HG03045 (cell line): ENCODE data around the gene ATP6V1D.
A peak's percentile ranks its signal among the peaks of the same experiment; 100 is the strongest.
"Not testable (repeated sequence)": the region's sequence is repeated elsewhere in the genome, so short reads cannot be mapped to it uniquely, and the experiment has no call there.

Experiments used
- ATAC-seq: cut with Tn5 transposase; IDR thresholded peaks from one replicate; pipeline ENCODE4 v1.9.1; 2021; ENCODE audit warnings: mild to moderate bottlenecking, moderate library complexity; ENCODE audit not compliant: unreplicated experiment

The ATP6V1D gene

DNA sequence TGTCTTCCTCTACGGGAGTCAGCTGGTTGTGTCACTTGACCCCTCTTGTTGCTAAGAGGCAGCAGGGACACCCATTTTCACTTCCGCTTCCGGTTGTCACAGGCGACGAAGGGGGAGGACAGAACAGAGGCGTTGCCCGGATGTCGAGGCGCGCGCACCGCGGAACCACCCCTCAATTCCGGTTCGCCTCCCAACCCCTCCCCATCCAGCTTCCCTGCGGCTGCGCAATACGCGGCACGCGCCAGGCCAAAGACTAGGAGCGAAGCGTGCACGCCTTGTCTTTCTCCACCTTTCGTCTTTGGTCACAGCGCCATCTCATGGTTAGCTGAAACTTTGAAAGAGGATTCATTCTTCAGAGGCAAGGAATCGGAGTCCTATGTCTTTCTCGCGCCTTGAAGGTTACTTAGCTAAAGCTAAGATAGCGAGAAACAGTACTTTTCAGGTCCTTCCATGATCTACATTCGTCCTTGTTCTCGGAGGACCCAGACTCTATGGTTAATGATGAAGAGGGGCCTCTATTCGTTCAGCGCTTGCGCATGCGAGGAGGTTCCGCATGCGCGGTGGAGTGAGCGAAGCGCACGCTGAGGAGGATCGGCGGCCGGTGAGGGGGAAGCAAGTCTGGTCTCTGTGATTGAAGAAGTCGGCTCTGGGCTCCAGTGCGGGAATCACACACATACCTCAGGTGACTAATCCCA, at the start of gene ATP6V1D, which contains the start of gene EIF2S1:
TSS of gene ATP6V1D (minus strand) at position 30 of the 695 bp plus-strand sequence. CDS start 106 bp downstream, outside the sequence.
TSS of gene EIF2S1 (plus strand) at position 554 of the 695 bp plus-strand sequence. CDS start 4,440 bp downstream, outside the sequence.
- peak; percentile 88 for ATAC-seq

GRCh38 chr14:67408122-67408801, 48.7 kb upstream of the ATP6V1D start:
- not testable (repeated sequence) for ATAC-seq

DNA sequence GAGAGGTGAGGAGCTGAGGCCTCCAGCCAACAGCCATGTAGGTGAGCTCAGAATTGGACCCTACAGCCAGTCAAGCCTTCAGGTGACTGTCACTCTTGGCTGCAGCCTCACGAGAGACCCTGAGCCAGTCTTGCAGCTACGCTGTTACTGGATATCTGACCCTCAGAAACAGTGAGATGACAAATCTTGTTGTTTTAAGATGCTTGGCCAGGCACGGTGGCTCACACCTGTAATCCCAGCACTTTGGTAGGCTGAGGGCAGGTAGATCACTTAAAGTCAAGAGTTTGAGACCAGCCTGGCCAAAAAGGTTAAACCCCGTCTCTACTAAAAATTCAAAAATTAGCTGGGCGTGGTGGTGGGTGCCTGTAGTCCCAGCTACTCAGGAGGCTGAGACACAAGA, 46.2 kb upstream of the ATP6V1D start:
- ATAC-seq = no peak

- ATAC-seq = no peak
Observed at GRCh38 chr14:67400434-67400833, 40.8 kb upstream of the ATP6V1D start.

DNA sequence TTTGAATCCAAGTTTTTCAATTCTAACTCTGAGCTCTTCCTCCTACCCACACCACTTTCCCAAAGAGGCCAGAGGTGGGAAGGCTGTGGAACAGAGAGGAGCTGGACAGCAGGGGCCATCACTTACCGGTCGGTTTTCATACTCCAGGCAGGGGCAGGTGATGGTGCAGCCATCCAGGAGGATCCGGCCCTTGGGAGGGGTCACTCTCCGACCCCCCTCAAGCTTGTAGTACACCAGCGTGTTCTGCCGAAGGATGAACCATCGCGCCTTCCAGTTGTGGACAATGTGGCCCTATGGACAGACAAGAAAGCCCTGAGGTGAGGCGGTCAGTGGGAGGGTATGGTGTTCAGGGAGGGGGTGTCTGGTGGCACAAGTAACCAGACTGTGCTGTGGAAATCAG, 37.9 kb upstream of the ATP6V1D start:
- no peak for ATAC-seq

GRCh38 chr14:67396381-67396970, 36.9 kb upstream of the ATP6V1D start:
- ATAC-seq = no peak

DNA sequence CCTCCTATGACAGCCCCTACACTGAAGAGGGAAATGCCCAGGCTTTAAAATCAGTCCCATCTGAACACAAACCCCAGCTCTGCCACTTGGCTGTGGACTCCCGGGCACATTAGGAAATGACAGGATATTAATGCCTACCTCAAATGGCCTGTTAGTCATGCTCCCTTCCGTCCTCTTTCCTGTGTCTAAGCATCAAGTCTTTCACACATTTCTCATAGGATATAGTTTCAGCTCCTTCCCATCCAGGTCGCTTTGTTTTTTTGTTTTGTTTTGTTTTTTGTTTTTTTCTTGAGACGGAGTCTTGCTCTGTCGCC, 36.2 kb upstream of the ATP6V1D start:
- ATAC-seq = no peak

- no peak for ATAC-seq
Observed at GRCh38 chr14:67395086-67395875, 35.7 kb upstream of the ATP6V1D start.

DNA sequence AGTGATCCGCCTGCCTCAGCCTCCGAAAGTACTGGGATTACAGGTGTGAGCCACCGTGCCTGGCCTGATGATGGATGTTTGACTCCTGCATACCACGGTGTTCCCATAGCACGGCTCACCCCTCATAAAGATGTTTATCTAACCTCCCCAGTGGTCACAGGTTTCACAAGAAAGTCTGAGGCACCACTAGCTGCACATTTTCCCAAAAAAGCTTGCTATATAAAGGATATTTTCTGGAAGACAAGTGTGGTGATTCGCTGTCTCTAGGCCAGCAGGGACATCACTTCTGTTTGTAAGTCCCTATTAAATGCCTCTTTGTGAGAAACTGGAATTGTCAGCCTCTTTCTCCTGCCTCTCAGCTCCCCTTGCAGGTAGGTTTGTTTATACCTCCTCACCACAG, 34.1 kb upstream of the ATP6V1D start:
- no peak for ATAC-seq

DNA sequence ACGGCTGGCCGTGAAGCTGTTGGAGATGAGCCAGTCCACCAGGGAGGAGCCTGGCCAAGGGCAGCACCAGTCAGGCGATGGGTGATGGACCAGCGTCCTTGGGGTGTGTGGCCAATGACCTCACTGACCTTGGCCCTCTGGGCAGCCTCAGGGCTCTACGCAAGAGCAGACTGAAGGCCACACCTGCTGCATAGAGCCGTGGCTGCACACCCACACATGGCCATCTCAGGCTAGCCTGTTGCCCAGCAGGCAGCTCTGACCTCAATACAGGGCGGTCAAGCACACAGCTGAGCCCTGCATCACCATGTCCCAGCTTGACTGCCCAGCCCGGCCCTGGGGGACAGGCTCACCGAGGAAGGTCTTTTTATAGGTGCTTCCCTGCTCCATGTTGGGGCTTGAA, 33.2 kb upstream of the ATP6V1D start:
- no peak for ATAC-seq

DNA sequence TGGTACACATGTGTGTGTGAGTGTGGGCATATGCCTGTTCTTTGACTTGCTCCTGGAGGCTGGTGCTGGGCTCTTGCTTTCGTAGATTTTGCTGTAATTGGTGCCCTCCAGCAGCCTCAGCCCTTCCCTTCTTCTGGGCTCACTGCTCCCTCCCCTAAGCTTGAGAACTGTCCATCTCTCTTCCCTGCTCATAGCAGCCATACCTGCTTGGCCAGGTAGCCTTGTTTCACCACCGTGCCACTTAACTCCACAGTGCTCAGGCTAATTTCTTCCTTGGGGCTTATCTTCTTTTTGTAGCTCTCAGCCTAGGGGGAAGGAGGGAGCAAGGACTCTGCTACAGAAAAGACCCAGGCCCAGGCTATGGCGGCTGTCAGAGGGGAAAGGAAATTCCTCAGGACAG, 32.5 kb upstream of the ATP6V1D start:
- no peak for ATAC-seq

DNA sequence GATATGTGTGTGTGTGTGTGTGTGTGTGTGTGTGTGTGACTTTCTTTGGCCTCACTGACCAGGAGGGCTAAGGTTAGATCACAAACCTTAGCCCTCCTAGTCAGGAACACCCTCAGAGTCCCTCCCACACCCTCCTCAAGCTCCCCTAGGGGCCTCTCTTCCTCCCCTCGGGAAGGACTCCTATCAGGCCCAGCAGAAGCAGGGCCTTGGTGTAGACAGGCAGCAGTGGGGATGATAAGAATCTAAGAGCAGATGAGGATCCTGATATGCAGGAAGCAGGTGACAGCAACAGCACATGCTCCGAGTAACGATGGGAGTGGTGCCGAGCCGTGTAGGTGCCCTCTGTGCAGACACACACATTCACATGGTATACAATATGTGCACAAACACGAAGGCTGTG, 31.7 kb upstream of the ATP6V1D start:
- ATAC-seq = no peak

DNA sequence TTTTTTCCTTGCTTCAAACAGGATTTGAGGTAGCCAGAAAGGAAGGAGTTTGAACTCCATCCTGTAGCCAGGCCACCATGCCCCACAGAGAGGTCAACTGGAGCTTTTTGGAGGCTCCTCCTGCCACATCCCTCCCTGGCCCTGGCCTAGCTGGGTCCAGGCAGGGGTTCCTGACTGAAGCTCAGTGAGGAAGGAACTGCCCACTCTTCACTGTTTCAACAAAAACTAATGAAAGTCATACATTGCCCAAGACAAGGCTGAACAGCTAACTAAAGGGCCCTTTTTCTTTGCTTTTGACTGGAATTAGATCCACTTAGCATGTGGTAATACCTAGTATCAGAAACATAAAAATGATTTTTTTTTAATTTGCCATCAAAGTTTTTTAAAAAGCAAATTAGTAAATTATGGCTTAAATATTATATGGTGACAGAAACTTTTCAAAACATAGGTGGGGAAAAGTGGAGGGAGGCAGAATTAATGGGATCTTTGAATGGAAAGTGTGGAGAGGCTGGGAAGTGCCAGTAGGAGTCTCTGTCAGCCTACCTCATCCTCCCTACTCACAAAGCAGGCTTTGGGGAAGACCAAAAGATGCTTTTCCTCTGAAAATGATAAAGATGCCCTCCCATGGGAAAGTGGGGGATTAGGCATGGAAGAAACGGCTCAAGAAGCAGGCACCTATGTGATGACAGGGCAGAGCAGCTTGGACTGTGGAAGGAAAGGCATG, 30.4 kb upstream of the ATP6V1D start:
- ATAC-seq = no peak

DNA sequence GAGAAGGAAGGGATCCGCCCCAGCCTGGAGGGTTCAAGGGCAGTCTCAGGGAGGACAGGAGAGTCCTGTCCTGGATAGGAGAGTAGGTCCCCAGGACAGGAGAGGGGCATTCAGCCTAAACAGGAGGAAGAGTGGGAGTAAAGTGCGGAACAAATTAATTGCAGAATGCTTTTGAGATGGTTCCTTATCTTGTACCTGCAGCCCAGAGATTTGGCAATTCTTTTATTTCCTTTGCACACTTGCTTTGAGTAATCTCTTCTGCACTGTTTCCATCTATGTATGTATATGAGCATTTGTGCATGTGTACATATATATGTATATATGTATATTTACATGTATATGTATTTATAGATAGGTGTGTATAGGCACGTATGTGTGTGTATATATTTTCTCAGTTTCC, 29.7 kb upstream of the ATP6V1D start:
- ATAC-seq = no peak

- no peak for ATAC-seq
Observed at GRCh38 chr14:67387195-67387594, 27.6 kb upstream of the ATP6V1D start.

DNA sequence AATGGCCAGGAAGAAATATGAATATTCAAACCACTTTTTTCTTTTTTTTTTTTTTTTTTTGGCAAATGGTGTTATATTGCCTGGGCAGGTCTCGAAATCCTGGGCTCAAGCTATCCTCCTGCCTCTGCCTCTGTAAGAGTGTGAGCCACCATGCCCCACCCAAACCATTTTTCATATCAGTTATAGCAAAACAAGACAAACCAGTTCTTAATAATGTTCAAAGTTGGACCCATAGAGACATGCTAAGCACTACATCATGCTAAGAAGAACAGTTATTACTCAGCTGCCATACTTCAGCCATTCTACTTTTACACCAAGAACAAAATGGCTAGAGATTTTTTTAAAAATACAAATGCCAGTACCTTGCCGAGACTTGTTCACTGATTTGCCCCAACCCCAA, 26.0 kb upstream of the ATP6V1D start:
- ATAC-seq = no peak

- ATAC-seq = no peak
Observed at GRCh38 chr14:67385120-67385519, 25.5 kb upstream of the ATP6V1D start.

DNA sequence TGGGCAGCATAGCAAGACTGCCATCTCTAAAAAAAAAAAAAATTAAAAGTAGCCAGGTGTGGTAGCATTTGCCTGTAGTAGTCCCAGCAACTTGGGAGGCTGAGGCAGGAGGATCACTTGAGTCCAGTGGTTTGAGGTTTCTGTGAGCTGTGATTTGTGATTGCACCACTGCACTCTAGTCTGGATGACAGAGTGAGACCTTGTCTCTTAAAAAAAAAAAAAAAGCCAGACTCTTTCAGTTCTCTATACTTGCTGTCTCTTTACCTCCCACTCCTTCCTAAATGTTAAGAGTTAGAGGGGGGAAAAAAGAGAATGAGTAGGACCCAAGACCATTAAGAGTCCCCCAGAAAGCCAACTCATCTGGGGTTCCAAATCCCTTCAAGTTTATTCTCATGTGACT, 18.3 kb upstream of the ATP6V1D start:
- no peak for ATAC-seq

GRCh38 chr14:67373347-67373746, 13.7 kb upstream of the ATP6V1D start:
- no peak for ATAC-seq

- ATAC-seq = no peak
Observed at GRCh38 chr14:67372833-67373232, 13.2 kb upstream of the ATP6V1D start.
